GM23338 (cell line): Measurements from ENCODE around the gene FGFR2. TPM values are rescaled to one million over a fixed set of nuclear protein-coding genes. Genes with fewer than 3 reads are reported as not detected.

Experiments used
- ATAC-seq: fragments of 200-7000 bp; cut with Tn5 transposase; 3 replicates; pipeline ENCODE4 v1.9.1; 2020
- DNase-seq: peaks from one replicate; pipeline ENCODE4 v3.0.0-alpha.2; 2015; ENCODE audit warnings: low spot score
- H2AFZ ChIP-seq: fragments of 200-600 bp; sonication (generic); 2 replicates; pipeline ENCODE4 v1.8.0; 2016; ENCODE audit warnings: antibody characterized with exemption, mild to moderate bottlenecking, moderate library complexity
- H3F3A ChIP-seq: fragments of 200-600 bp; sonication (generic); replicated peaks from 2 replicates; pipeline ENCODE4 v1.8.0; 2017; ENCODE audit warnings: antibody characterized with exemption, mixed run types, low read depth
- H3K27ac ChIP-seq: fragments of 200-600 bp; sonication (generic); 2 replicates; pipeline ENCODE4 v1.6.1; 2016; ENCODE audit warnings: low read depth
- H3K27me3 ChIP-seq: fragments of 200-600 bp; sonication (generic); 2 replicates; pipeline ENCODE4 v1.8.0; 2016; ENCODE audit warnings: mild to moderate bottlenecking, mixed run types, moderate library complexity; ENCODE audit not compliant: insufficient read depth
- H3K36me3 ChIP-seq: fragments of 200-600 bp; sonication (generic); 2 replicates; pipeline ENCODE4 v1.8.0; 2016; ENCODE audit warnings: mild to moderate bottlenecking; ENCODE audit not compliant: insufficient read depth
- H3K4me1 ChIP-seq: fragments of 200-600 bp; sonication (generic); 2 replicates; pipeline ENCODE4 v1.8.0; 2016; ENCODE audit warnings: mild to moderate bottlenecking, moderate library complexity; ENCODE audit not compliant: insufficient read depth
- H3K4me2 ChIP-seq: fragments of 200-600 bp; sonication (generic); 2 replicates; pipeline ENCODE4 v1.7.1; 2017; ENCODE audit warnings: mixed run types
- H3K4me3 ChIP-seq: fragments of 200-600 bp; sonication (generic); 2 replicates; pipeline ENCODE4 v1.6.1; 2016; ENCODE audit warnings: mixed run types
- H3K79me2 ChIP-seq: fragments of 200-600 bp; sonication (generic); replicated peaks from 2 replicates; pipeline ENCODE4 v1.8.0; 2017; ENCODE audit warnings: mild to moderate bottlenecking; ENCODE audit not compliant: insufficient read depth
- H3K9me2 ChIP-seq: fragments of 200-600 bp; sonication (generic); 2 replicates; pipeline ENCODE4 v1.8.0; 2017; ENCODE audit not compliant: insufficient read depth
- H4K20me1 ChIP-seq: fragments of 200-600 bp; sonication (generic); replicated peaks from 2 replicates; pipeline ENCODE4 v1.8.0; 2017; ENCODE audit warnings: mild to moderate bottlenecking; ENCODE audit not compliant: insufficient read depth
- H3K27ac Mint-ChIP-seq: 2 replicates; pipeline ENCODE4 v1.8.0; 2020; ENCODE audit warnings: inconsistent platforms, mild to moderate bottlenecking, moderate library complexity, mixed read lengths
- H3K27me3 Mint-ChIP-seq: 3 replicates; pipeline ENCODE4 v1.8.0; 2022; ENCODE audit warnings: low read depth, mild to moderate bottlenecking, moderate library complexity, mixed read lengths, inconsistent platforms; ENCODE audit not compliant: insufficient read depth, poor library complexity
- H3K36me3 Mint-ChIP-seq: 3 replicates; pipeline ENCODE4 v1.8.0; 2021; ENCODE audit warnings: low read depth, mild to moderate bottlenecking, inconsistent platforms, moderate library complexity, mixed read lengths
- H3K4me1 Mint-ChIP-seq: 3 replicates; pipeline ENCODE4 v1.8.0; 2020; ENCODE audit warnings: mild to moderate bottlenecking, inconsistent platforms, mixed read lengths
- H3K4me3 Mint-ChIP-seq: 3 replicates; pipeline ENCODE4 v1.8.0; 2021; ENCODE audit warnings: moderate library complexity, mild to moderate bottlenecking, inconsistent platforms, mixed read lengths
- H3K9me3 Mint-ChIP-seq: 3 replicates; pipeline ENCODE4 v1.8.0; 2020; ENCODE audit warnings: moderate library complexity, mild to moderate bottlenecking, inconsistent platforms, mixed read lengths
- CREB1 ChIP-seq: fragments of 250-450 bp; sonication (Bioruptor Pico); IDR thresholded peaks from 2 replicates; pipeline ENCODE4 v1.5.0; 2020; ENCODE audit warnings: low read depth, mild to moderate bottlenecking, moderate library complexity
- EZH2 ChIP-seq: fragments of 200-600 bp; sonication (generic); IDR thresholded peaks from one replicate; pipeline ENCODE4 v1.8.0; 2017; ENCODE audit warnings: antibody characterized with exemption, mild to moderate bottlenecking, low read depth; ENCODE audit not compliant: unreplicated experiment
- EZH2phosphoT487 ChIP-seq: fragments of 200-600 bp; sonication (generic); IDR thresholded peaks from one replicate; pipeline ENCODE4 v1.8.1; 2018; ENCODE audit warnings: antibody characterized with exemption; ENCODE audit not compliant: unreplicated experiment
- JUNB ChIP-seq: IDR thresholded peaks from one replicate; pipeline ENCODE4 v1.6.1; 2016; ENCODE audit warnings: antibody characterized with exemption; ENCODE audit not compliant: unreplicated experiment
- NANOG ChIP-seq: IDR thresholded peaks from 2 replicates; pipeline ENCODE4 v1.6.1; 2016; ENCODE audit warnings: antibody characterized with exemption, borderline replicate concordance
- POLR2AphosphoS5 ChIP-seq: IDR thresholded peaks from 2 replicates; pipeline ENCODE4 v1.6.1; 2016; ENCODE audit warnings: antibody characterized with exemption, low read depth
- STAT1 ChIP-seq: IDR thresholded peaks from one replicate; pipeline ENCODE4 v1.6.1; 2016; ENCODE audit warnings: antibody characterized with exemption; ENCODE audit not compliant: unreplicated experiment
- ZNF114 ChIP-seq: fragments of 250-450 bp; sonication (Bioruptor Pico); IDR thresholded peaks from 2 replicates; pipeline ENCODE4 v1.5.0; 2020; ENCODE audit warnings: mild to moderate bottlenecking, moderate library complexity
- ZNF331 ChIP-seq: fragments of 250-450 bp; sonication (Bioruptor Pico); IDR thresholded peaks from 2 replicates; pipeline ENCODE4 v1.5.0; 2020; ENCODE audit warnings: low read depth, mild to moderate bottlenecking, moderate library complexity
- polyA plus RNA-seq: library from polyadenylated mRNA; unstranded; fragments of >200 nt; fragmentation: Nextera tagmentation; extraction: Ambion mirVana; gene quantifications from 2 replicates; pipeline ENCODE4 v1.2.1, GENCODE V29; 2016
- total RNA-seq: library from RNA; depleted of rRNA; stranded (reverse); fragments of >200 nt; shearing (Covaris generic); gene quantifications from 2 replicates; pipeline ENCODE4 v1.2.3, GENCODE V29; 2014
- TF ChIP-seq, protein P1 (sequence below): fragments of 250-450 bp; sonication (Bioruptor Pico); IDR thresholded peaks from 2 replicates; pipeline ENCODE4 v1.5.0; 2020; ENCODE audit warnings: mild to moderate bottlenecking, moderate library complexity
- TF ChIP-seq, protein P2 (sequence below): IDR thresholded peaks from 2 replicates; pipeline ENCODE4 v1.6.1; 2016; ENCODE audit warnings: antibody characterized with exemption
- TF ChIP-seq, protein P3 (sequence below): IDR thresholded peaks from one replicate; pipeline ENCODE4 v1.6.1; 2018; ENCODE audit warnings: antibody characterized with exemption; ENCODE audit not compliant: unreplicated experiment
- TF ChIP-seq, protein P4 (sequence below), 2 experiments: fragments of 200-600 bp in 1 of 2; sonication (generic) in 1 of 2; conservative IDR thresholded peaks; 2 replicates each; pipeline versions ENCODE4 v1.5.1 to v1.6.1; 2016 to 2017; ENCODE audit warnings: antibody characterized with exemption in 2 of 2, low read depth in 2 of 2, mild to moderate bottlenecking in 2 of 2, moderate library complexity in 1 of 2

Gene FGFR2
- total and polyA plus RNA-seq, 2 experiments from 2014 or later = 31.1 to 106 TPM

DNA sequence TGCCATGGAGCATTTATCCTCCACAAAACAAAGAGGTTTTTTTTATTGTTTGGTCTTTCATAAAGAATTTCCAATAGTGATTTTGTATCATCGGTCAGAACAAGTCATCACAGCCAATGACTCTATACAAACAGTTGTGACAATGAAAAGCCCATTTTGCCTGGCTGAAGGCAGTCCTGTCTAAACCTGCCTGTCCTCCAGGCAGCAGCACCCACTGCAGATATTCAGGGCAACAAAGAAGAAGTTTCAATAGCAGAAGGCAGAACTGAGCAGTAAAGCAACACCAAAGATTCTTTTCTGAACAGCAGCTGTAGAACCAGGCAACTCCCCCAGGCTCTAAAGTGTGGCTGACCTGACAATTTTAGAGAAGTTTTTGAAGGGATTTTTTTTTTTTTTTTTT, 169.4 kb downstream of the FGFR2 start:
- no peak overlapping the region for H3K4me3 Mint-ChIP-seq
- ATAC-seq = no peak

More for the DNA sequence above, 169.4 kb downstream of the FGFR2 start:
- no peaks in the 10 kb centered on the region for H3K36me3 ChIP-seq
- H3K27ac ChIP-seq = no peak overlapping the region
- Mint-ChIP-seq H3K4me1 (no peaks in the 10 kb centered on the region), H3K27me3 (peaks cover 9% of the 10 kb centered on the region), H3K36me3 (no peaks in the 10 kb centered on the region), H3K27ac (no peak overlapping the region), H3K9me3 (no peaks in the 10 kb centered on the region)
- no peak overlapping the region for H3K4me3 ChIP-seq
- H4K20me1 ChIP-seq = no peaks in the 10 kb centered on the region
- H3K4me1 ChIP-seq = no peaks in the 10 kb centered on the region
- no peaks in the 10 kb centered on the region for H3F3A ChIP-seq
- H3K9me2 ChIP-seq = peaks cover 17% of the 10 kb centered on the region; the same call in 1 of the 2 replicates
- no peaks in the 10 kb centered on the region for H3K79me2 ChIP-seq
- TF ChIP-seq, protein P1, sequence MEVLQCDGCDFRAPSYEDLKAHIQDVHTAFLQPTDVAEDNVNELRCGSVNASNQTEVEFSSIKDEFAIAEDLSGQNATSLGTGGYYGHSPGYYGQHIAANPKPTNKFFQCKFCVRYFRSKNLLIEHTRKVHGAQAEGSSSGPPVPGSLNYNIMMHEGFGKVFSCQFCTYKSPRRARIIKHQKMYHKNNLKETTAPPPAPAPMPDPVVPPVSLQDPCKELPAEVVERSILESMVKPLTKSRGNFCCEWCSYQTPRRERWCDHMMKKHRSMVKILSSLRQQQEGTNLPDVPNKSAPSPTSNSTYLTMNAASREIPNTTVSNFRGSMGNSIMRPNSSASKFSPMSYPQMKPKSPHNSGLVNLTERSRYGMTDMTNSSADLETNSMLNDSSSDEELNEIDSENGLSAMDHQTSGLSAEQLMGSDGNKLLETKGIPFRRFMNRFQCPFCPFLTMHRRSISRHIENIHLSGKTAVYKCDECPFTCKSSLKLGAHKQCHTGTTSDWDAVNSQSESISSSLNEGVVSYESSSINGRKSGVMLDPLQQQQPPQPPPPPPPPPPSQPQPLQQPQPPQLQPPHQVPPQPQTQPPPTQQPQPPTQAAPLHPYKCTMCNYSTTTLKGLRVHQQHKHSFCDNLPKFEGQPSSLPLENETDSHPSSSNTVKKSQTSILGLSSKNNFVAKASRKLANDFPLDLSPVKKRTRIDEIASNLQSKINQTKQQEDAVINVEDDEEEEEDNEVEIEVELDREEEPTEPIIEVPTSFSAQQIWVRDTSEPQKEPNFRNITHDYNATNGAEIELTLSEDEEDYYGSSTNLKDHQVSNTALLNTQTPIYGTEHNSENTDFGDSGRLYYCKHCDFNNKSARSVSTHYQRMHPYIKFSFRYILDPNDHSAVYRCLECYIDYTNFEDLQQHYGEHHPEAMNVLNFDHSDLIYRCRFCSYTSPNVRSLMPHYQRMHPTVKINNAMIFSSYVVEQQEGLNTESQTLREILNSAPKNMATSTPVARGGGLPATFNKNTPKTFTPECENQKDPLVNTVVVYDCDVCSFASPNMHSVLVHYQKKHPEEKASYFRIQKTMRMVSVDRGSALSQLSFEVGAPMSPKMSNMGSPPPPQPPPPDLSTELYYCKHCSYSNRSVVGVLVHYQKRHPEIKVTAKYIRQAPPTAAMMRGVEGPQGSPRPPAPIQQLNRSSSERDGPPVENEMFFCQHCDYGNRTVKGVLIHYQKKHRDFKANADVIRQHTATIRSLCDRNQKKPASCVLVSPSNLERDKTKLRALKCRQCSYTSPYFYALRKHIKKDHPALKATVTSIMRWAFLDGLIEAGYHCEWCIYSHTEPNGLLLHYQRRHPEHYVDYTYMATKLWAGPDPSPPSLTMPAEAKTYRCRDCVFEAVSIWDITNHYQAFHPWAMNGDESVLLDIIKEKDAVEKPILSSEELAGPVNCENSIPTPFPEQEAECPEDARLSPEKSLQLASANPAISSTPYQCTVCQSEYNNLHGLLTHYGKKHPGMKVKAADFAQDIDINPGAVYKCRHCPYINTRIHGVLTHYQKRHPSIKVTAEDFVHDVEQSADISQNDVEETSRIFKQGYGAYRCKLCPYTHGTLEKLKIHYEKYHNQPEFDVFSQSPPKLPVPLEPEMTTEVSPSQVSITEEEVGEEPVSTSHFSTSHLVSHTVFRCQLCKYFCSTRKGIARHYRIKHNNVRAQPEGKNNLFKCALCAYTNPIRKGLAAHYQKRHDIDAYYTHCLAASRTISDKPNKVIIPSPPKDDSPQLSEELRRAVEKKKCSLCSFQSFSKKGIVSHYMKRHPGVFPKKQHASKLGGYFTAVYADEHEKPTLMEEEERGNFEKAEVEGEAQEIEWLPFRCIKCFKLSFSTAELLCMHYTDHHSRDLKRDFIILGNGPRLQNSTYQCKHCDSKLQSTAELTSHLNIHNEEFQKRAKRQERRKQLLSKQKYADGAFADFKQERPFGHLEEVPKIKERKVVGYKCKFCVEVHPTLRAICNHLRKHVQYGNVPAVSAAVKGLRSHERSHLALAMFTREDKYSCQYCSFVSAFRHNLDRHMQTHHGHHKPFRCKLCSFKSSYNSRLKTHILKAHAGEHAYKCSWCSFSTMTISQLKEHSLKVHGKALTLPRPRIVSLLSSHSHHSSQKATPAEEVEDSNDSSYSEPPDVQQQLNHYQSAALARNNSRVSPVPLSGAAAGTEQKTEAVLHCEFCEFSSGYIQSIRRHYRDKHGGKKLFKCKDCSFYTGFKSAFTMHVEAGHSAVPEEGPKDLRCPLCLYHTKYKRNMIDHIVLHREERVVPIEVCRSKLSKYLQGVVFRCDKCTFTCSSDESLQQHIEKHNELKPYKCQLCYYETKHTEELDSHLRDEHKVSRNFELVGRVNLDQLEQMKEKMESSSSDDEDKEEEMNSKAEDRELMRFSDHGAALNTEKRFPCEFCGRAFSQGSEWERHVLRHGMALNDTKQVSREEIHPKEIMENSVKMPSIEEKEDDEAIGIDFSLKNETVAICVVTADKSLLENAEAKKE (CRISPR knock-in tag) = no peak
- TF ChIP-seq POLR2AphosphoS5 (no peak), ZNF114 (CRISPR knock-in tag) (no peak), NANOG (no peak), EZH2phosphoT487 (no peak), CREB1 (CRISPR knock-in tag) (no peak), JUNB (no peak), EZH2 (no peak), STAT1 (no peak), ZNF331 (CRISPR knock-in tag) (no peak)
- TF ChIP-seq, protein P2, sequence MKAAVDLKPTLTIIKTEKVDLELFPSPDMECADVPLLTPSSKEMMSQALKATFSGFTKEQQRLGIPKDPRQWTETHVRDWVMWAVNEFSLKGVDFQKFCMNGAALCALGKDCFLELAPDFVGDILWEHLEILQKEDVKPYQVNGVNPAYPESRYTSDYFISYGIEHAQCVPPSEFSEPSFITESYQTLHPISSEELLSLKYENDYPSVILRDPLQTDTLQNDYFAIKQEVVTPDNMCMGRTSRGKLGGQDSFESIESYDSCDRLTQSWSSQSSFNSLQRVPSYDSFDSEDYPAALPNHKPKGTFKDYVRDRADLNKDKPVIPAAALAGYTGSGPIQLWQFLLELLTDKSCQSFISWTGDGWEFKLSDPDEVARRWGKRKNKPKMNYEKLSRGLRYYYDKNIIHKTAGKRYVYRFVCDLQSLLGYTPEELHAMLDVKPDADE = no peak
- TF ChIP-seq, protein P3, sequence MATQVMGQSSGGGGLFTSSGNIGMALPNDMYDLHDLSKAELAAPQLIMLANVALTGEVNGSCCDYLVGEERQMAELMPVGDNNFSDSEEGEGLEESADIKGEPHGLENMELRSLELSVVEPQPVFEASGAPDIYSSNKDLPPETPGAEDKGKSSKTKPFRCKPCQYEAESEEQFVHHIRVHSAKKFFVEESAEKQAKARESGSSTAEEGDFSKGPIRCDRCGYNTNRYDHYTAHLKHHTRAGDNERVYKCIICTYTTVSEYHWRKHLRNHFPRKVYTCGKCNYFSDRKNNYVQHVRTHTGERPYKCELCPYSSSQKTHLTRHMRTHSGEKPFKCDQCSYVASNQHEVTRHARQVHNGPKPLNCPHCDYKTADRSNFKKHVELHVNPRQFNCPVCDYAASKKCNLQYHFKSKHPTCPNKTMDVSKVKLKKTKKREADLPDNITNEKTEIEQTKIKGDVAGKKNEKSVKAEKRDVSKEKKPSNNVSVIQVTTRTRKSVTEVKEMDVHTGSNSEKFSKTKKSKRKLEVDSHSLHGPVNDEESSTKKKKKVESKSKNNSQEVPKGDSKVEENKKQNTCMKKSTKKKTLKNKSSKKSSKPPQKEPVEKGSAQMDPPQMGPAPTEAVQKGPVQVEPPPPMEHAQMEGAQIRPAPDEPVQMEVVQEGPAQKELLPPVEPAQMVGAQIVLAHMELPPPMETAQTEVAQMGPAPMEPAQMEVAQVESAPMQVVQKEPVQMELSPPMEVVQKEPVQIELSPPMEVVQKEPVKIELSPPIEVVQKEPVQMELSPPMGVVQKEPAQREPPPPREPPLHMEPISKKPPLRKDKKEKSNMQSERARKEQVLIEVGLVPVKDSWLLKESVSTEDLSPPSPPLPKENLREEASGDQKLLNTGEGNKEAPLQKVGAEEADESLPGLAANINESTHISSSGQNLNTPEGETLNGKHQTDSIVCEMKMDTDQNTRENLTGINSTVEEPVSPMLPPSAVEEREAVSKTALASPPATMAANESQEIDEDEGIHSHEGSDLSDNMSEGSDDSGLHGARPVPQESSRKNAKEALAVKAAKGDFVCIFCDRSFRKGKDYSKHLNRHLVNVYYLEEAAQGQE = no peak
- TF ChIP-seq, protein P4, sequence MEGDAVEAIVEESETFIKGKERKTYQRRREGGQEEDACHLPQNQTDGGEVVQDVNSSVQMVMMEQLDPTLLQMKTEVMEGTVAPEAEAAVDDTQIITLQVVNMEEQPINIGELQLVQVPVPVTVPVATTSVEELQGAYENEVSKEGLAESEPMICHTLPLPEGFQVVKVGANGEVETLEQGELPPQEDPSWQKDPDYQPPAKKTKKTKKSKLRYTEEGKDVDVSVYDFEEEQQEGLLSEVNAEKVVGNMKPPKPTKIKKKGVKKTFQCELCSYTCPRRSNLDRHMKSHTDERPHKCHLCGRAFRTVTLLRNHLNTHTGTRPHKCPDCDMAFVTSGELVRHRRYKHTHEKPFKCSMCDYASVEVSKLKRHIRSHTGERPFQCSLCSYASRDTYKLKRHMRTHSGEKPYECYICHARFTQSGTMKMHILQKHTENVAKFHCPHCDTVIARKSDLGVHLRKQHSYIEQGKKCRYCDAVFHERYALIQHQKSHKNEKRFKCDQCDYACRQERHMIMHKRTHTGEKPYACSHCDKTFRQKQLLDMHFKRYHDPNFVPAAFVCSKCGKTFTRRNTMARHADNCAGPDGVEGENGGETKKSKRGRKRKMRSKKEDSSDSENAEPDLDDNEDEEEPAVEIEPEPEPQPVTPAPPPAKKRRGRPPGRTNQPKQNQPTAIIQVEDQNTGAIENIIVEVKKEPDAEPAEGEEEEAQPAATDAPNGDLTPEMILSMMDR (conservative IDR thresholded peaks at IDR 0.05; ENCODE audit: low read depth in 2 of 2) = no peak
- no peak for DNase-seq
- no peak overlapping the region for H2AFZ ChIP-seq
- H3K4me2 ChIP-seq = no peak overlapping the region
- H3K27me3 ChIP-seq = no peaks in the 10 kb centered on the region
